ENCODE measurements around the gene WIPF2.

The WIPF2 gene, protein sequence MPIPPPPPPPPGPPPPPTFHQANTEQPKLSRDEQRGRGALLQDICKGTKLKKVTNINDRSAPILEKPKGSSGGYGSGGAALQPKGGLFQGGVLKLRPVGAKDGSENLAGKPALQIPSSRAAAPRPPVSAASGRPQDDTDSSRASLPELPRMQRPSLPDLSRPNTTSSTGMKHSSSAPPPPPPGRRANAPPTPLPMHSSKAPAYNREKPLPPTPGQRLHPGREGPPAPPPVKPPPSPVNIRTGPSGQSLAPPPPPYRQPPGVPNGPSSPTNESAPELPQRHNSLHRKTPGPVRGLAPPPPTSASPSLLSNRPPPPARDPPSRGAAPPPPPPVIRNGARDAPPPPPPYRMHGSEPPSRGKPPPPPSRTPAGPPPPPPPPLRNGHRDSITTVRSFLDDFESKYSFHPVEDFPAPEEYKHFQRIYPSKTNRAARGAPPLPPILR

DNA sequence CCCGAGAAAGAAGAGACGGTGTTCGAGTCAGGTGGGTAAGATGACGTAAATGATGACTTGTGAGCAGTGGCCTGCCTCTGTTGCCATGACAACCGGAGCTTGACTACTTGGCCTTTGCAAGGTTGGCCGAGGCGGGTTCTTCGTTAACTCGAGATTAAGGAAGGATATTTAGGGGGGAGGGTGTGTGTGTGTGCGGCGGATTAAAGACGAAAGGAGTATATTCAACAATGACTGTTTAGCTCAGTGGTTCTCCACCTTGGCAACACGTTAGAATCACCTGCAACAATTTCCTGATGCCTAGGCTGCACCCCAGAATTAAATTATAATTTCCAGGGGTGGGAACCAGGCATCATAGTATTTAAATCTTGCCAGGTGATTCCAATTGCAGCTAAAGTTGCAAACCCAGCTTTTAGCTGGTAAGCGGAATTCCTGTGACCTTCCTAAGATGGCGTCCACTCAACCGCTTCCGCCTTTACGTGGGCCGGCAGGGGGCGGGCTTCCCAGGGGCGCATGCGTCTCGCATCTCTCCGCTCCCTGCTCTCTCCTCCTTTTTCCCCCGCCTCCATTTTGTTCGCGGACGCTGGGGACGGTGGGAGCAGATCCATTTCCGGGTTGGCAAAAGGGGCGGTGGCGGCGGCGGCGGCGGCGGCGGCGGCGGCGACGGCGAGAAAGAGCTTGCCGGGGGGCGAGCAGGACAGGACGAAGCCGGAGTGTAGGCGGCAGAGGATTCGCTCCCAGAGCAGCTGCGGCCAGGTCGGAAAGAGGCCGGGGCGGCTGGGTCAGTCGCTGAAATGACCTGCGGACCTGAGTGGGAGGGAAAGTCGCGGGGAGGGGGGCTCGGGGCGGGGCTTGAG is at the start of gene WIPF2:
Gene WIPF2, plus strand, starts transcription at position 565 of the 854 bp plus-strand sequence. CDS start 37,156 bp downstream, outside the sequence.
- DNase-seq, result peak; percentile 91

DNA sequence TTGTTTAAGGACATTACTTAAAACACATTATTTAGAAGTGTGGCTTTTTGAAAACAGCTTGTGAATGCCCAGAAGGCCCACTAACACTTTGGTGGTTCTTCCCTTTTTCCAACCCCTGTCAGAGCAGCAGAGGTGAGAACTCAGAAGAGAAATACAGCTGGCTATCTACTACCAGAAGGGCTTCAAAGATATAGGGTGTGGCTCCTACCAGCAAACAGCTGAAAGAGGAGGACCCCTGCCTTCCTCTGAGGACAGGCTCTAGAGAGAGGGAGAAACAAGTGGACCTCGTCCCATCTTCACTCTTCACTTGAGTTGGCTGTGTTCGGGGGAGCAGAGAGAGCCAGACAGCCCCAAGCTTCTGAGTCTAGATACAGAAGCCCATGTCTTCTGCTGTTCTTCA is 48.8 kb upstream of the WIPF2 start:
- DNase-seq, result no peak

DNA sequence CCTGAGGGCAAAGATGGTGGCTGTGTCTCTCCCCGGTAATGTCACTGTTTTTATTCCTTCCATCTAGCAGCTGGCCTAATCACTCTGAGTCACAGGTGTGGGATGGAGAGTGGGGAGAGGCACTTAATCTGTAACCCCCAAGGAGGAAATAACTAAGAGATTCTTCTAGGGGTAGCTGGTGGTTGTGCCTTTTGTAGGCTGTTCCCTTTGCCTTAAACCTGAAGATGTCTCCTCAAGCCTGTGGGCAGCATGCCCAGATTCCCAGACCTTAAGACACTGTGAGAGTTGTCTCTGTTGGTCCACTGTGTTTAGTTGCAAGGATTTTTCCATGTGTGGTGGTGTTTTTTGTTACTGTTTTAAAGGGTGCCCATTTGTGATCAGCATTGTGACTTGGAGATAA is 47.4 kb upstream of the WIPF2 start:
- DNase-seq, result no peak

DNA sequence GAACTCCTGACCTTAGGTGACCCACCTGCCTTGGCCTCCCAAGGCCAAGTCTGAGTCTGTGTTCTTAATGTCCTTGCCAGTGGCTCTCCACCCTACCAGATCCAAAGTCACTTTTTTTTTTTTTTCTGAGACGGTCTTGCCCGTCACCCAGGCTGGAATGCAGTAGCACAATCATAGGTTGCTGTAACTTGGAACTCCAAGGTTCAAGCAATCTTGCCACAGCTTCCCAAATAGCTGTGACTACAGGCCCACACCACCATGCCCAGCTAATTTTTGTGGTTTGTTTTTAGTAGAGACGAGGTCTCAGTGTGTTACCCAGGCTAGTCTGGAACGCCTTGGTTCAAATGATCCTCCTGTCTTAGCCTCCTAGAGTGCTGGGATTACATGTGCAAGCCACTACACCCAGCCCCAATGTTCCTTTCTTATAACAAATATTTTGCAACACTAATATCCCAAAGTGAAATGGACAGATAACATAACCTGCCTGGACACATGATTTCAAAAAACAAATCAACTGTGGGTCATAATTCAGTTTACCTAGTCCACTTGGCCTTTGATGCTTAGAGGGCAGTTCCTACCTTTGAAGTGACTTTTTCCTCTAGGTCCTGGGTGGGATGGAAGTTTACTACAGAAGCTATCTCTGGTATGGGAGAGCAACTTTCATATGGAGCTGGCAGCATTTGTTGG is 45.9 kb upstream of the WIPF2 start:
- DNase-seq, result no peak

DNA sequence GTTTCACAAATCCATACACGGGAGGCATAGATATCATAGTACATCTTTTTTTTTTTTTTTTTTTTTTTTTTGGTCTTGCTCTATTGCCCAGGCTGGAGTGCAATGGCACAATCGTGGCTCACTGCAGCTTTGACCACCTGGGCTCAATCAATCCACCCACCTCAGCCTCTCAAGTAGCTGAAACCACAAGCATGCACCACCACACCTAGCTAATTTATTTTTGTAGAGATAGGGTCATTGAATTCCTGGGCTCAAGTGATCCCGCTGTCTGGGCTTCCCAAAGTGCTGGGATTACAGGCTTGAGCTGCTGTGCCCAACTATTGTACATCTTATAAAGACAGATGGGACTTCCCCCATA is 45.3 kb upstream of the WIPF2 start:
- DNase-seq, result no peak

DNA sequence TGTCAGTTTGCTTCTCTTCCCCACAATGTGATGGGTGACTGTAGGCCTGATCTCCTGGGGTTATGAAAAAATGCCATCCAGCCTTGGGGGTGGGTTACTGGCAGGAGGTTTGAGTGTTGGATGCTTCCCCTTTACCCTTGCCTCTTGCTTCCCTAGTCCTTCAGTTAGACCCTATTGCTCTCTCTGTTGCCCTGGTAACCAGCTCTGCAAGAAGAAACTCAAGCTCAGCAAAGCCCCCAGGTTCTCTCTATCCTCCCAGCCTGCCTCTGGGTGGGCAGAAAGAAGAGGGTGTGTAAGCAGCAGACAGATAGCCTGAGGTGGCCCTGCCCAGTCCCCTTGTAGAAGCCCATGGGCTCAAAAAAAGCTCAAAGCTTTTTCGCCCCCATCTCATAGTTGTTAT is 44.6 kb upstream of the WIPF2 start:
- DNase-seq, result no peak

DNA sequence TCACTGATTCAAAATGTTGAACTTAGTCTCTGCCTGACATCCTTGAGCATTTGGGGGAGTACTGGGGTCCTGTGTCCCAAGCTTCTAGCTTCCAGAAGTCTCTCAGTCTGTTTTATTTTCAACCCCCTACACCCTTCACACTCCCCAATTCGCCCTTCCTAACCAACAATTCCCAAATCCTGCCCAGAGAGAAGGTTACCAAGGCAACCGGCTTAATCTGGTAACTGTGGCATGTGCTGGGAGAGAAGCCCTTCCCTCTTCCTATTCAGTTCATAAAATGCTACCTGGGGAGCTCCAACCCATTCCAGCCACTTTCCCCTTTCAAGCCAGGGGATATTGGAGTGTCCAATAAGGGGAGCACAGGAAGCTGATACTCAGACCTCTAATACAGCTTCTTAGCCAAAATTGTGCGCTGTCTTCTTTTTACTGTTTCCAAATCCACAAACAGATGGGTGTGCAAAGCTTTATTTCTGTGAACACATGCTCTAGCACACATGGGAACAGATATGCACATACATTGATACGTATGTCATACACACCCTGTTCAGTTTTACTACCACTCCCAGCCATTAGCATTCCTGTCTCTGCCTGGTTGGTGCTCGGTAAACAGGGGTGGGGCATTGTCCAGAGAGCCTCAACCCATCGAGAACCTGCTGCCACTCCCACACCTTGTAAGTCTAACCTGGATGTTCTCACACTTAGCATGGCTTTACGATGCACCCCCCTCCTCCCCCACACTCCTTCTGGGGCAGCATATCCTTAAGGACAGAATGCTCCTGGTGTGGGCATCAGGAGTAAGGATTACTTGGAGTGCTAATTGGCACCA is 43.0 kb upstream of the WIPF2 start:
- no peak for DNase-seq

DNA sequence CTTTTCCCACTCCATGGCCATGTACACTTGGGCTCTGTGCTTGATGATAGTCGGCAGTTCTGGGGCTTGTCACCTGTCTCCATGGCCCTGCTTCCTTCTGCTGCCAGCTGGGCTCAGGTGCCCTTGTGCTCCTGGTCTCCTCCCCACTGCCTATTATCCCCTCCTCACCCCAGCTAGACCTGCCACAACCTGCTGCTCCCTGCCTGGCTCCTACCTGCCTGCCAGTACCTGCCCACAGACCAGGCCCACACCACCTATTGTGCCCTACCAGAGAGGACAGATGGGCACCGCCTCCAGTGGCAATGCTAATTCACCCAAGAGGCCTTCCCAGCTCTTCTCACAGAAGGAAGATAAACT is 42.4 kb upstream of the WIPF2 start:
- DNase-seq, result no peak

DNA sequence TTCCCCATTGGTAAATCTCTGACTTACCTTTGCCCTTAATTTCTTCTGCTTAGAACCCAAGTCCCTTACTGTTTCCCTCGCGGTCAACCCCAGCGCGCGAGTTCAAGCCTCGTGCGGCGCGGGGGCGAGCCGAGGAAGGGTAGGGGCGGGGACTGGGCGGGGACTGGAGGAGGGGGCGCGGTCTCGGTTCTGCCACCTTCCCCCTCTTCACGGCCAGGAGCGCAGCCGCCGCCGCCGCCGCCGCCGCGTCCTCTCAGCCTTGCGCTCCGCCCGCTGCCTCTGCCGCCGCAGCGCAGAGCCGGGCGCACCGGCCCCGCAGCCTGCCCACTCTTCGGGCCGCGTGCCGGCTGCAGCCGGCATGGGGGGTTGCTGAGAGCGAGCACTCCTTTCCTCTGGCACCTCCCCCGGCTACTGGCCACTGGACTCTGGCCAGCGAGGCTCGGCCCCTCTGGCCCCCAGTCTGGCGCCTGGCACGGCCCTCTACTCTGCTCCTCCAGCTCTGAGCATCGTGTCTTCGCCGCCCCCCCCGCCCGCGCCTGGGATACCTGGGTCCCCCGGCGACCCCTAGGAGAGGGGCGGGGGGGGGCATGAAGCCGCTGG is 41.7 kb upstream of the WIPF2 start, which contains the start of gene RAPGEFL1:
Gene RAPGEFL1, plus strand, starts transcription at position 196 of the 600 bp plus-strand sequence. Its CDS starts 392 bp downstream, at position 588.
- peak; percentile 47 for DNase-seq

DNA sequence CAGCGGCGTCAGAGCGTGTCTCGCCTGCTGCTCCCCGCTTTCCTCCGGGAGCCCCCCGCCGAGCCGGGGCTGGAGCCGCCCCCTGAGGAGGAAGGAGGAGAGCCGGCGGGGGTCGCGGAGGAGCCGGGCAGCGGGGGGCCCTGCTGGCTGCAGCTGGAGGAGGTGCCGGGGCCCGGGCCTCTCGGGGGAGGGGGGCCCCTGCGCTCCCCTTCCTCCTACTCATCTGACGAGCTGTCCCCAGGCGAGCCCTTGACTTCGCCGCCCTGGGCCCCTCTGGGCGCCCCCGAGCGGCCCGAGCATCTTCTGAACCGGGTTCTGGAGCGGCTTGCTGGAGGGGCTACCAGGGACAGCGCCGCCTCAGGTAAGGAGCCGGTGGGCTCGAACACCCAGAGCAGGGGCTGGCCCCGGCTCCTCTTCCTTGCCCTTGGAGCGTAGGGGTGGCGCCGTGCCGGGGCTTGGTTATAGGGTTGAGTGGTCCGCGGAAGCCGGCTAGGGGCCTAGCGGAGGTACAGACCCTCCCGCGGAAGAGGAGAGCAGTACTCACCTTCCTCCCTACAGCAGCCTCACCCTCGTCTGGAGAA is 41.0 kb upstream of the WIPF2 start:
- no peak for DNase-seq

DNA sequence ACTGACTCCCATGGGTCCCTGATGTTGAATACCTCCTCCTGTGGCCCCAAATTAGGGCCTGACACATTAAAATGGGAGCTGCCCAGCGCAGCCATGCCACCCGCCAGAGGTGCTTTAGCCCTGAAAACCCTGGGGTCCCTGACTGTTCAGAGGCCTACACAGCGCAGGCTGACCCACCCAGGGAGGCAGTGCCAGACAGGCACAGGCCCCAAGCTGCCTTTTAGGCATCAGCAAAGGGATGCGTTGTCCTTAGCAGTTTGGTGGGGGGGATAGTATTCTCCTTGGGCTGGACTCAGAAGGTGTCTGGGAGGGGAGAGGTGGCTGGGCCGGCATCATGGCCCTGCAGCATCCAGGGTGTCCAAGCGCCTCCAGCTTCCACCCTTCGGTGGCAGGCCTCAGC is 40.4 kb upstream of the WIPF2 start:
- DNase-seq, result no peak

DNA sequence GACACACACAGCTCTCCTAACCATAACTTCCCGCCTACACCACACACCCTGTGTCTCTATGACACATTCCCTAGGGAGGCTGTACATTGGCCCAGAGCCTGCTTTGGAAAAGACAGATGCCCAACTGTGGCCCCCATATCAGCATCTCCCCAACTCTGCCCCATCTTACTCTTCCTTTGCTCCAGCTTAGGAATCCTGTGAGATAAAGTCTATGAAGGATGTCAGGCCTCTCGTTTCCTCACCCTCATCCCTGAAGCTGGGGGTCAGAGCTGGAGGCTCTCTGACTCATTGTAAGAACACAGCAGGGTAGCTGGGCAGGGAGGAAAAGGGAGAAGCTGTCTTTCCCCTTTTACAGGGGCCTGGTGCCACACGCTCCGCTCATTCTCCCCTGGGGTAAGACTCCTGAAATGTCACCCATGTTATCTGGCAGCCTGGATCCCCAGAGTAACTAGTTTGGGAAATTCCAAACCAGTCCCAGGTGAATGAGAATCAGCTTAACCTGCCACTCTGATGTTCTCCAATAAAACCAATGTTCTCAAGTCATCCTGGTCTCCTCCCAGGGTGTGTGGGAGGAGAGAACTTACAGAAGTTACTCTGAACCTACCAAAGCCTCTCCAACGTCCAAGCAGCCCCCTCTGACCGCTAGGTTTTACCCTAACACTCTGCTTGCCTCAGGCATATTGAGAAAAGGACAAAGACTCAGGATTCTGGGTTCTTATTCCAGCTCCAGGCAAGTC is 39.0 kb upstream of the WIPF2 start:
- no peak for DNase-seq

DNA sequence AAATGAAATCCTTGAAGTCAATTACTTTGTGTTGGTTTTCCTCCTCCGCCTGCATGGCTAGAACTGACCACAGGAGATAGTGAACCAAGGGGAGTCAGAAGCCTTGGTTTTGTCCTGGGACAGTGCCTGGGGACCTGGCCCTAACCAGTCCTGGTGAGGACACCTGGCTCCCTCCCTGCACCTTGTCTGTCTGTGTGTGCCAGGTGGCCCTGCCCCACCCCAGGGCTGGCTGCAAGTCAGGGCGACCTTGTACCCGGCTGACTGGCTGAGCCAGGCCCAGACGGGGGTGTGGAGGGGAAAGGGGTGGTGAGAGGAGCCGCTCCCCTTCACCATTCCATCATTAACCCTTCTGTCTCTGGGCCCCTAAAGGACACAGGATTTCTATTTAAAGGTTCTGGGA is 38.4 kb upstream of the WIPF2 start:
- no peak for DNase-seq

DNA sequence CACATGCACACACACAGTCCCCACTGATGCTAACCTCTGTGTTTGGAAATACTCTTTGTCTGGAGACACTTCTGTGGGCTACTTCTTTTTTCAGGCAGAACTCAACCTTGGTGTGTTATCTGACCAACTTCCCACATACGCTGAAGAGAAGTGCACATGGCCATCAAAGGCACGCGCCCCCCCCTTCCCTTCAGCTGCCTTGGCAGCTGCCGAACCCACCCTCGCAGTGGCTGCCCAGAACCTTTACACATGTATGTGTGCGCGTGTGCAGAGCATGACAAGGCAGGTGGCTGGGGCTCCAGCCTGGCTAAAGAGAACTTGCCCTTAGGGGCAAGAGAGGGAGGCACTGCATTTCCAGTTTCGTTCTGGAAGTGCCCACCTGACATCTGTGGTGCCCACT is 37.9 kb upstream of the WIPF2 start:
- no peak for DNase-seq

DNA sequence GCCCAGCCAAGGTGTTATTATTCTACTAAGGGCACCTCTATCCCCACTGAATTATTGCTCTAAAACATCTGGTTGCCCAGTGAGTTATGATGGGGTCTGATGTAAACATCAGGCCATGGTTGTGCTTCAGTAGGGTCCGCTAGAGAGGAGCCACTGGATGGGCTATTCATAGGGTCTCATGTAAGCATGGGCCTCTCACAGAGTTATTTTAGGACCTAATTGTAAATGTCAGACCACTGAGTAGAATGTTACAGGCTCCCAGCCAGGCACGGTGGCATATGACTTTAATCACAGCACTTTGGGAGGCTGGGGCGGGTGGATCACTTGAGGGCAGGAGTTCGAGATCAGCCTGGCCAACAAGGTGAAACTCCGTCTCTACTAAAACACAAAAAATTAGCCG is 36.5 kb upstream of the WIPF2 start:
- no peak for DNase-seq

DNA sequence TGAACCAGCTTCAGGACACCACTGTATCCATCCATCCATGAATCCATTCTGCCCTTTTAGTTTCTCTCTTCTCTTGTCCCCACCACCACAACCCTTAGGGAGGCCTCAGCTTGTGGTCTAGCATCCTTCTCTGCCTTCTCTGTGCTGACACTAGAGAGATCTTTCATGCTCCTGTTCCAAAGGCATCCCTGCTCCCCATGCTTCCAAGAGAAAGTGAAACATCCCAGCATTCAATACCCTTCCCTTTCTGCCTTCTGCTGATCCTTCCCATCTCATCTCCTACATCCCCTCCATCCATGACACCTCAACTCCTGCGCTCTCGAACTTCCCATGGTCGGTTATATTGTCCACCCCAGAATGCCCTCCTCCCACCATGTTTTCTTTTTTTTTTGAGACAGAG is 31.9 kb upstream of the WIPF2 start:
- DNase-seq, result no peak

DNA sequence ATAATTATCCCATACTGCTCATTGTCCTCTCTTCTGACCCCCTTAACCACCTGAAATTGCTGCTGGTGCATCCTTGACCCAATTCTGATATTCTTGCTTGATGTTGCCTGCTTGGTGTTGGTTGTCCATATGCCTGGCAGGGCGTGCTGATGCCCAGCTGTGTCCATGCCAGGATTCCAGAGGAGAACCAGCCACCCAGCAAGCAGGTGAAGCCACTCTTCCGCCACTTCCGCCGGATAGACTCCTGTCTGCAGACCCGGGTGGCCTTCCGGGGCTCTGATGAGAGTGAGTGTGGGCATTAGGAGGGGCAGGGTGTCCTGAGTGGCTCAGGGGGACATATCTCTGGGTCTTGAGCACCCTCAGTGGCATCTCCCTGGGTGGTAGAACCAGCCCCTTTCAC is 30.4 kb upstream of the WIPF2 start:
- DNase-seq, result no peak

DNA sequence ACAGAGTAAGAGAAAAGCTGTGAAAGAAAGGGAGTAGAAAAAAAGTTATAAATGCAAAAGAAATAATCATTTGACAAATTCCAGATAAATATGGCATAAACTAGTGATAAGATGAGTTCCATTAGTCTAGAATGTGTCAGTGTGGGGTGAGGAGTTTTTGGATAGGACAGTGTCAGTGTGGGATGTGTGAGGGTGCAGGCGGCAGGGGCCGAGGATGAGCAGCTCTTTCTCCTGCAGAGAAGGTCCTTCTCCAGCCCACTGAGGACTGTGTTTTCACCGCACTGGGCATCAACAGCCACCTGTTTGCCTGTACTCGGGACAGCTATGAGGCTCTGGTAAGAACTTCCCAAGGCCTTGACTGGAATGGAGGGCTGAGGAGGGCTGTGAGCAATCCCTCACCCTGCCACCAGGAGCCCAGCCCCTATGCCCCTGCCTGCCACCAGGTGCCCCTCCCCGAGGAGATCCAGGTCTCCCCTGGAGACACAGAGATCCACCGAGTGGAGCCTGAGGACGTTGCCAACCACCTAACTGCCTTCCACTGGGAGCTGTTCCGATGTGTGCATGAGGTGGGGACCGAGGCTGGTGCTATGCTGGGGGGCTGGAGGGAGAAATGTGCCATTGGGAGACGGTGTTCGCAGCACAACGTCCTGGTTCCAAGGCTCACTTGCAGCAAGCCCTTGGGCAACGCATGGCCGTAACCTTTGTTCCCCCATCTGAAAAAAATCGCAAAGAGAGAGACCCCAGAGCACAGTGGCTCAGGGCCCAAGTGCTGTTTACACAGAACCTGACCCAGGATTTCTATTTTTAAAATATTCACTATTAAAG is 28.7 kb upstream of the WIPF2 start:
- no peak for DNase-seq

DNA sequence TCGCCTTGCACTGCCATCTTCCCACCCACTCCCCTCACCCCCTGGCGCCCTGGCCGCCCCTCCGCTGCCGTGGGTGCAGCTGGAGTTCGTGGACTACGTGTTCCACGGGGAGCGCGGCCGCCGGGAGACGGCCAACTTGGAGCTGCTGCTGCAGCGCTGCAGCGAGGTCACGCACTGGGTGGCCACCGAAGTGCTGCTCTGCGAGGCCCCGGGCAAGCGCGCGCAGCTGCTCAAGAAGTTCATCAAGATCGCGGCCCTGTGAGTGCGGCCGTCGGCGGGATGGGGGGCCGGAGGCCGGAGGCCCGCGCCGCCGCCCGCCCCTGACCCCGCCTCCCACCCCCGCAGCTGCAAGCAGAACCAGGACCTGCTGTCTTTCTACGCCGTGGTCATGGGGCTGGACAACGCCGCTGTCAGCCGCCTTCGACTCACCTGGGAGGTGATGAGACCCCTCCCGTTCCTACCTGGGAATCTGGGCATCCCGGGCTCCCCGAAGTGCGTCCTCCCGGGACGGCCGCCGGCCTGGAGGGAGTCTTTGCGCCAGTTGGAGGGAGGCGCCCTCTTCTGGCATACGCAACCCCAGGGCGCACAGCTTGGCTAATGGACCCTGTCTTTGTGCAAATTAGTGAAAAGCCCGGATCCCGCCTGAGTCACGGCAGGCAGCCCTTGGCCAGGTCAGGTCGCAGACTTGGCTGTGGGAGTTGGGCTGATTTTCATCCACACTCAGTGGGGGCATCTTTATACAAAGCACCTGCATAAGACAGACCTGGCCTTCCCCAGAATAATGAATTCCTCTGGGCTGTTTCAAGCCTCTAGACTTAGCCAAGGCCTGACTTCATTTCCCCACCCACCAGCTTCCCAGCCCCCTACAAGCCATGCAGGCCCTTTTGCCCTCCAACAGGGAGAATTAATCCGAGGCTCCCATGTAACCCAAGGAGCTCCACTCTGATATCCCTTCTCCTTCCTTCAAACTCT is 27.6 kb upstream of the WIPF2 start:
- no peak for DNase-seq
